RKO (cell line): ENCODE results near the gene SLC16A4.
A peak's percentile ranks its signal among the peaks of the same experiment; 100 is the strongest.
"Not testable (repeated sequence)": the region's sequence is repeated elsewhere in the genome, so short reads cannot be mapped to it uniquely, and the experiment has no call there.

ENCODE experiments used
- DNase-seq: peaks from one replicate; pipeline ENCODE4 v3.0.0-alpha.2; 2016; ENCODE audit warnings: low spot score

Gene SLC16A4

GRCh38 chr1:110390692-110391245 lies at the start of gene SLC16A4:
Gene SLC16A4 (minus strand): TSS chr1:110391026. CDS start chr1:110389323, 1,703 bp downstream.
- no peak for DNase-seq

GRCh38 chr1:110439873-110440272 lies 49.0 kb upstream of the SLC16A4 start:
- not testable (repeated sequence) for DNase-seq

GRCh38 chr1:110438893-110439292 lies 48.1 kb upstream of the SLC16A4 start:
- DNase-seq, result no peak

- DNase-seq, result not testable (repeated sequence)
Observed at GRCh38 chr1:110437645-110438299, 46.9 kb upstream of the SLC16A4 start.

- DNase-seq, result no peak
Observed at GRCh38 chr1:110436635-110437034, 45.8 kb upstream of the SLC16A4 start.

- no peak for DNase-seq
Observed at GRCh38 chr1:110434946-110435345, 44.1 kb upstream of the SLC16A4 start.

- DNase-seq, result peak; percentile 28
Observed at GRCh38 chr1:110433803-110434202, 43.0 kb upstream of the SLC16A4 start.

GRCh38 chr1:110433213-110433612 lies 42.4 kb upstream of the SLC16A4 start:
- no peak for DNase-seq

GRCh38 chr1:110430901-110431300 lies 40.1 kb upstream of the SLC16A4 start:
- DNase-seq, result no peak

- DNase-seq, result no peak
Observed at GRCh38 chr1:110430366-110430765, 39.5 kb upstream of the SLC16A4 start.

- DNase-seq, result no peak
Observed at GRCh38 chr1:110428946-110429345, 38.1 kb upstream of the SLC16A4 start.

GRCh38 chr1:110426854-110427253 lies 36.0 kb upstream of the SLC16A4 start:
- no peak for DNase-seq

GRCh38 chr1:110425612-110426152 lies 34.9 kb upstream of the SLC16A4 start:
- DNase-seq, result no peak

GRCh38 chr1:110424699-110425611 lies 34.1 kb upstream of the SLC16A4 start:
- DNase-seq, result no peak

- DNase-seq, result peak; percentile 43
Observed at GRCh38 chr1:110420874-110421793, 30.3 kb upstream of the SLC16A4 start.

GRCh38 chr1:110420023-110420662 lies 29.3 kb upstream of the SLC16A4 start:
- no peak for DNase-seq

- no peak for DNase-seq
Observed at GRCh38 chr1:110418729-110419128, 27.9 kb upstream of the SLC16A4 start.

- not testable (repeated sequence) for DNase-seq
Observed at GRCh38 chr1:110413045-110413444, 22.2 kb upstream of the SLC16A4 start.

- peak; percentile 84 for DNase-seq
Observed at GRCh38 chr1:110412576-110412975, 21.8 kb upstream of the SLC16A4 start.

- no peak for DNase-seq
Observed at GRCh38 chr1:110411173-110411735, 20.4 kb upstream of the SLC16A4 start.

- DNase-seq, result no peak
Observed at GRCh38 chr1:110409316-110409715, 18.5 kb upstream of the SLC16A4 start.
